HCT116 (cell line): Measurements from ENCODE around the gene TMEM269. TPM values are rescaled to one million over a fixed set of nuclear protein-coding genes. Genes with fewer than 3 reads are reported as not detected.

Experiments
- ATAC-seq: fragments of 200-7000 bp; cut with Tn5 transposase; 2 replicates; pipeline ENCODE4 v1.9.1; 2020; ENCODE audit warnings: mild to moderate bottlenecking, moderate library complexity
- BruUV-seq: library from RNA; stranded (reverse); fragments of 400-500 nt; replicated peaks from 2 replicates; lab custom pipeline; 2021; lab: Mats Ljungman, UMichigan
- CTCF ChIA-PET: fragments of 300-600 bp; sonication (Branson Sonifier 250); formaldehyde crosslinking; loops from one replicate; lab custom pipeline; 2021; ENCODE audit warnings: antibody characterized with exemption; lab: Charles Lee
- POLR2A ChIA-PET: fragments of 300-600, 350-600 bp; sonication (Branson Sonifier 250); formaldehyde crosslinking; loops from one replicate; lab custom pipeline; 2021; ENCODE audit warnings: antibody characterized with exemption; lab: Charles Lee
- RAD21 ChIA-PET, 2 experiments: fragments of 300-600 bp; sonication (Branson Sonifier 250); formaldehyde crosslinking; loops; one replicate each; lab custom pipeline; 2023; ENCODE audit warnings: low total read pairs in 2 of 2; ENCODE audit not compliant: uncharacterized antibody in 2 of 2, unreplicated experiment in 2 of 2, low non-redundant PET in 1 of 2; lab: Charles Lee
- DNase-seq: peaks from one replicate; pipeline ENCODE4 v3.0.0-alpha.2; 2010; ENCODE audit warnings: low read depth, low spot score
- H2AFZ ChIP-seq: fragments of 200-600 bp; shearing (Covaris generic), sonication (generic); 2 replicates; pipeline ENCODE4 v1.6.1; 2017; ENCODE audit warnings: low read depth, mixed run types, mixed read lengths, antibody characterized with exemption, low read length; ENCODE audit not compliant: poor library complexity, severe bottlenecking
- H3K27ac ChIP-seq: 2 replicates; pipeline ENCODE4 v1.5.1; 2012; ENCODE audit warnings: low read depth, low read length
- H3K27me3 ChIP-seq: fragments of 200-600 bp; sonication (generic); 2 replicates; pipeline ENCODE4 v1.6.1; 2016; ENCODE audit warnings: mixed run types, low read length, mixed read lengths; ENCODE audit not compliant: insufficient read depth
- H3K36me3 ChIP-seq, 2 experiments: fragments of 200-500 bp in 1 of 2; fragments of 200-600 bp in 1 of 2; sonication (Bioruptor generic) in 1 of 2; sonication (generic) in 1 of 2; 2 replicates each; pipeline versions ENCODE4 v1.5.1 to v1.6.1; 2014 to 2016; ENCODE audit warnings: low read length in 2 of 2, inconsistent platforms in 1 of 2, mixed read lengths in 1 of 2, mixed run types in 1 of 2; ENCODE audit not compliant: insufficient read depth in 2 of 2, control insufficient read depth in 1 of 2
- H3K4me1 ChIP-seq, 2 experiments: fragments of 200-600 bp in 1 of 2; sonication (generic) in 1 of 2; 2 replicates each; pipeline versions ENCODE4 v1.5.1 to v1.6.1; 2012 to 2017; ENCODE audit warnings: low read length in 2 of 2, inconsistent platforms in 1 of 2, mild to moderate bottlenecking in 1 of 2, mixed read lengths in 1 of 2, mixed run types in 1 of 2, moderate library complexity in 1 of 2; ENCODE audit not compliant: insufficient read depth in 2 of 2, control insufficient read depth in 1 of 2
- H3K4me2 ChIP-seq: fragments of 200-600 bp; sonication (generic); 2 replicates; pipeline ENCODE4 v1.6.1; 2017; ENCODE audit warnings: mixed run types, low read length, mixed read lengths
- H3K4me3 ChIP-seq, 2 experiments: fragments of 200-600 bp in 1 of 2; sonication (generic) in 1 of 2; replicated peaks in 1 of 2; 2 replicates each; pipeline ENCODE4 v1.5.1; 2011 to 2016; ENCODE audit warnings: low read length in 2 of 2, control low read depth in 1 of 2, low read depth in 1 of 2, mild to moderate bottlenecking in 1 of 2, mixed read lengths in 1 of 2, mixed run types in 1 of 2
- H3K79me2 ChIP-seq: fragments of 200-600 bp; sonication (generic); 2 replicates; pipeline ENCODE4 v1.6.1; 2017; ENCODE audit warnings: mild to moderate bottlenecking, mixed run types, low read length, moderate library complexity, mixed read lengths; ENCODE audit not compliant: insufficient read depth
- H3K9ac ChIP-seq: fragments of 200-600 bp; sonication (generic); 2 replicates; pipeline ENCODE4 v1.6.1; 2016; ENCODE audit warnings: low read length, mixed read lengths
- H3K9me2 ChIP-seq: fragments of 200-600 bp; sonication (generic), shearing (Covaris generic); 2 replicates; pipeline ENCODE4 v1.6.1; 2017; ENCODE audit warnings: mixed run types, mild to moderate bottlenecking, moderate library complexity; ENCODE audit not compliant: insufficient read depth
- H3K9me3 ChIP-seq, 2 experiments: fragments of 200-500 bp in 1 of 2; fragments of 200-600 bp in 1 of 2; sonication (Bioruptor generic) in 1 of 2; sonication (generic) in 1 of 2; 2 replicates each; pipeline ENCODE4 v1.6.1; 2014 to 2017; ENCODE audit warnings: low read length in 2 of 2, mixed read lengths in 2 of 2, inconsistent platforms in 1 of 2, low read depth in 1 of 2, mild to moderate bottlenecking in 1 of 2, mixed run types in 1 of 2, moderate library complexity in 1 of 2; ENCODE audit not compliant: control insufficient read depth in 1 of 2, insufficient read depth in 1 of 2
- H4K20me1 ChIP-seq: fragments of 200-600 bp; sonication (generic), shearing (Covaris generic); 2 replicates; pipeline ENCODE4 v1.6.1; 2017; ENCODE audit warnings: mixed run types, mild to moderate bottlenecking, moderate library complexity; ENCODE audit not compliant: insufficient read depth
- CBX3 ChIP-seq: IDR thresholded peaks from 2 replicates; pipeline ENCODE4 v1.6.1; 2012; ENCODE audit warnings: low read depth
- CEBPB ChIP-seq: IDR thresholded peaks from 2 replicates; pipeline ENCODE4 v1.6.1; 2012; ENCODE audit warnings: low read depth
- EGR1 ChIP-seq: IDR thresholded peaks from 2 replicates; pipeline ENCODE4 v1.6.1; 2012; ENCODE audit warnings: low read depth
- ELF1 ChIP-seq: IDR thresholded peaks from 2 replicates; pipeline ENCODE4 v1.6.1; 2012; ENCODE audit warnings: low read depth, borderline replicate concordance
- FOSL1 ChIP-seq: IDR thresholded peaks from 2 replicates; pipeline ENCODE4 v1.6.1; 2012; ENCODE audit warnings: low read depth
- RAD21 ChIP-seq: IDR thresholded peaks from 2 replicates; pipeline ENCODE4 v1.6.1; 2012; ENCODE audit warnings: low read depth, mild to moderate bottlenecking
- REST ChIP-seq: IDR thresholded peaks from 2 replicates; pipeline ENCODE4 v1.6.1; 2012; ENCODE audit warnings: low read depth
- SIN3A ChIP-seq: IDR thresholded peaks from 2 replicates; pipeline ENCODE4 v1.6.1; 2012; ENCODE audit warnings: low read depth
- SP1 ChIP-seq: IDR thresholded peaks from 2 replicates; pipeline ENCODE4 v1.6.1; 2012; ENCODE audit warnings: low read depth
- SRF ChIP-seq: IDR thresholded peaks from 2 replicates; pipeline ENCODE4 v1.6.1; 2012; ENCODE audit warnings: low read depth
- TCF7L2 ChIP-seq: IDR thresholded peaks from 2 replicates; pipeline ENCODE4 v1.7.0; 2011; ENCODE audit warnings: borderline replicate concordance, inconsistent platforms; ENCODE audit not compliant: insufficient read depth, insufficient read length; ENCODE audit errors: extremely low read depth
- ZFX ChIP-seq: fragments of 450-650 bp; IDR thresholded peaks from 2 replicates; pipeline ENCODE4 v1.6.1; 2017
- intact Hi-C: fragments of 100-400 bp; cut with micrococcal nuclease; formaldehyde crosslinking; loops from 2 replicates; pipeline ENCODE4 v1.10.0; 2022
- total RNA-seq: library from RNA; stranded (reverse); gene quantifications from one replicate; pipeline ENCODE4 v1.2.1, GENCODE V29; 2021; ENCODE audit not compliant: unreplicated experiment
- TF ChIP-seq, protein P1 (sequence below): IDR thresholded peaks from 2 replicates; pipeline ENCODE4 v1.6.1; 2012
- TF ChIP-seq, protein P2 (sequence below): IDR thresholded peaks from 2 replicates; pipeline ENCODE4 v1.6.1; 2012

Gene TMEM269
- total RNA-seq, 1 experiment from 2014 or later: 0.34 TPM

- no peak for TF ChIP-seq CBX3
- H3K9me3 ChIP-seq: no peaks in the 10 kb centered on the region
- no peaks in the 10 kb centered on the region for H3K9me2 ChIP-seq
- no peak overlapping the region for H3K9ac ChIP-seq
- no peak overlapping the region for H3K27ac ChIP-seq
- BruUV-seq: no TSS peak
- H2AFZ ChIP-seq: no peak overlapping the region
- RAD21 ChIA-PET: no interaction called here
- DNase-seq (no peak), ATAC-seq (no peak)
- intact Hi-C loops: no loop called here
- H3K27me3 ChIP-seq: no peaks in the 10 kb centered on the region
- no peaks in the 10 kb centered on the region for H3K4me1 ChIP-seq
- POLR2A ChIA-PET: no interaction called here
- CTCF ChIA-PET: no interaction called here
- peaks cover 5 to 20% of the 10 kb centered on the region in 2 experiments; a peak in 3 of 4 replicates for H3K36me3 ChIP-seq
- no peaks in the 10 kb centered on the region for H3K79me2 ChIP-seq
- no peak overlapping the region for H3K4me3 ChIP-seq
- H4K20me1 ChIP-seq: no peaks in the 10 kb centered on the region
- no peak overlapping the region for H3K4me2 ChIP-seq
These were observed 36.1 kb upstream of the TMEM269 start for GRCh38 chr1:42748461-42749410.

GRCh38 chr1:42750041-42750440, 34.8 kb upstream of the TMEM269 start:
- Histone ChIP-seq H3K27me3 (no peaks in the 10 kb centered on the region), H3K9me3 (no peaks in the 10 kb centered on the region), H4K20me1 (no peaks in the 10 kb centered on the region), H3K36me3 (peaks cover 8 to 29% of the 10 kb centered on the region in 2 experiments; a peak in 3 of 4 replicates), H3K4me2 (no peak overlapping the region), H3K9me2 (no peaks in the 10 kb centered on the region), H3K9ac (no peak overlapping the region), H3K79me2 (no peaks in the 10 kb centered on the region), H3K27ac (no peak overlapping the region), H3K4me3 (no peak overlapping the region), H2AFZ (no peak overlapping the region), H3K4me1 (no peaks in the 10 kb centered on the region)
- ChIA-PET CTCF (no interaction called here), POLR2A (no interaction called here), RAD21 (no interaction called here)
- DNase-seq (no peak), ATAC-seq (no peak)
- intact Hi-C loops: no loop called here
- BruUV-seq: no TSS peak
- TF ChIP-seq REST: no peak
- TF ChIP-seq FOSL1: no peak
- TF ChIP-seq, protein P1, sequence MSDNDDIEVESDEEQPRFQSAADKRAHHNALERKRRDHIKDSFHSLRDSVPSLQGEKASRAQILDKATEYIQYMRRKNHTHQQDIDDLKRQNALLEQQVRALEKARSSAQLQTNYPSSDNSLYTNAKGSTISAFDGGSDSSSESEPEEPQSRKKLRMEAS: no peak
- TF ChIP-seq CBX3: no peak
- TF ChIP-seq TCF7L2: no peak
- no peak for TF ChIP-seq RAD21
- no peak for TF ChIP-seq EGR1
- TF ChIP-seq SRF: no peak
- TF ChIP-seq, protein P2, sequence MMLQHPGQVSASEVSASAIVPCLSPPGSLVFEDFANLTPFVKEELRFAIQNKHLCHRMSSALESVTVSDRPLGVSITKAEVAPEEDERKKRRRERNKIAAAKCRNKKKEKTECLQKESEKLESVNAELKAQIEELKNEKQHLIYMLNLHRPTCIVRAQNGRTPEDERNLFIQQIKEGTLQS: no peak
- no peak for TF ChIP-seq ELF1
- TF ChIP-seq CEBPB: no peak
- no peak for TF ChIP-seq SP1
- no peak for TF ChIP-seq ZFX
- TF ChIP-seq SIN3A: no peak
